22Rv1 (cell line): ENCODE results near the gene CPEB1.

Experiments
- H3K27ac ChIP-seq: fragments of 450-650 bp; 2 replicates; pipeline ENCODE4 v1.5.1; 2017
- ZFX ChIP-seq: fragments of 450-650 bp; IDR thresholded peaks from 2 replicates; pipeline ENCODE4 v1.6.1; 2017; ENCODE audit warnings: antibody characterized with exemption, borderline replicate concordance
- TF ChIP-seq, protein P1 (sequence below): fragments of 450-650 bp; IDR thresholded peaks from 2 replicates; pipeline ENCODE4 v1.5.1; 2017; ENCODE audit warnings: mild to moderate bottlenecking

The CPEB1 gene

DNA sequence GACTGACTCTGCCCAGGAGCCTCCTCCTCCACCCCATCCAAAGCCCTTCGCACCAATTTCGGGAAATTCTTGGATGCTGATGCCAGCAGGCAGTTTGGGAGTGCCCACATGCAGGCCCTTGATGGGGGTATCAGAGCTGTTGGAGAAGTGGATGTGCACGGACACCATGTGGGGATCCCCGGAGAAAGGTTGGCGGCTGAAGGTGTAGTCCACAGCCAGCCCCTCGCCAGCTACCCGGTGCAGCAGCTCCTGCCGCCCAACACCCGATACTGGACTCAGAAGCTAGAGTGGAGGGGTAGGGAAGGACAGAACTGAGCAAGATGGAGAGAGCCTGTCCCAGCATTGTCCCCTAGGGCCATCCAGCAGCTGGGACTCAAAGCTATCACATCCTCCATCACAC lies 15.5 kb upstream of the CPEB1 start:
- no peak overlapping the region for H3K27ac ChIP-seq
- TF ChIP-seq, protein P1, sequence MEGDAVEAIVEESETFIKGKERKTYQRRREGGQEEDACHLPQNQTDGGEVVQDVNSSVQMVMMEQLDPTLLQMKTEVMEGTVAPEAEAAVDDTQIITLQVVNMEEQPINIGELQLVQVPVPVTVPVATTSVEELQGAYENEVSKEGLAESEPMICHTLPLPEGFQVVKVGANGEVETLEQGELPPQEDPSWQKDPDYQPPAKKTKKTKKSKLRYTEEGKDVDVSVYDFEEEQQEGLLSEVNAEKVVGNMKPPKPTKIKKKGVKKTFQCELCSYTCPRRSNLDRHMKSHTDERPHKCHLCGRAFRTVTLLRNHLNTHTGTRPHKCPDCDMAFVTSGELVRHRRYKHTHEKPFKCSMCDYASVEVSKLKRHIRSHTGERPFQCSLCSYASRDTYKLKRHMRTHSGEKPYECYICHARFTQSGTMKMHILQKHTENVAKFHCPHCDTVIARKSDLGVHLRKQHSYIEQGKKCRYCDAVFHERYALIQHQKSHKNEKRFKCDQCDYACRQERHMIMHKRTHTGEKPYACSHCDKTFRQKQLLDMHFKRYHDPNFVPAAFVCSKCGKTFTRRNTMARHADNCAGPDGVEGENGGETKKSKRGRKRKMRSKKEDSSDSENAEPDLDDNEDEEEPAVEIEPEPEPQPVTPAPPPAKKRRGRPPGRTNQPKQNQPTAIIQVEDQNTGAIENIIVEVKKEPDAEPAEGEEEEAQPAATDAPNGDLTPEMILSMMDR: no peak
- no peak for TF ChIP-seq ZFX

DNA sequence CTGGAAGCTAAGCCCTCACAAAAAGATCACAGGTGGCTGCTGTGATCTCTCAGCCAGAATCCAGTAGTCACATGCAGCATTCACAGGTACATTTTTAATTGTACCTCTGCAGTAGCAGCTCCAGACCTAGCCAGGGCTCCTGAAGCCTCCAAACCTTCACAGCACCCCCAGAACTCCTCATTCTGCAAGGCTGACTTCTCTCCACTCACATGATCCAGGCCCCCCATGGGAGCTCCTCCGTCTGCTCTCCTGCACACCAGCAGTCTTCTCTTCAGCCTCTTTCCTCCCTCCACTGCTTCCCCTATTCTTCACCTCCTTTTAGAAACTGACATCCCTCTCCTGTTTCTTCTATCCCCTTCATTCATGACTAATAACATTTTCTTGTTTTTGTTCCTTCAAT lies 13.2 kb upstream of the CPEB1 start:
- H3K27ac ChIP-seq: no peak overlapping the region
- TF ChIP-seq, protein P1: no peak
- no peak for TF ChIP-seq ZFX

GRCh38 chr15:82656641-82657266 lies 9.6 kb upstream of the CPEB1 start:
- TF ChIP-seq, protein P1: no peak
- no peak for TF ChIP-seq ZFX

DNA sequence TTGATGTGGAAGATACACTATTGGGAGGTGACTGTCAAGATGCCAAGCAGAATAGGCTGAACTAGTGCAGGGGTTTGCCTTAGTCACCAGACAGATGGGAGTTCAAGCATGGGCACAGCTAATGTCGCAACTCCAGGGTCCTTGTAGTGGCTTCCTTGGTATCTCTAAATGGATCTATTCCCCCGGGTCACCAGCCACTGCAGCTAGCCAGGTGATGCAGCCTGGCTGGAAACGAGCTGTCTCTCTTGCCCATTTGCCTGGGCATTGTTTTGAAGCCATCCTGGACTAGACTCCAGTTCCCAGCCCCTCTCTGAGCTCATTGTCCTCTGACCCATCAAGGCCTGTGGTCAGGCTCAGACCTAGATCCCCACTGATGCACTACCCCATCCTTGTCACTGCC lies 8.4 kb upstream of the CPEB1 start:
- TF ChIP-seq ZFX: no peak
- TF ChIP-seq, protein P1: no peak
- H3K27ac ChIP-seq: no peak overlapping the region

More at GRCh38 chr15:82656641-82657266, 9.6 kb upstream of the CPEB1 start:
- H3K27ac ChIP-seq: no peak overlapping the region

GRCh38 chr15:82653483-82654168 lies 6.5 kb upstream of the CPEB1 start:
- H3K27ac ChIP-seq: no peak overlapping the region
- TF ChIP-seq ZFX: no peak
- TF ChIP-seq, protein P1: no peak

DNA sequence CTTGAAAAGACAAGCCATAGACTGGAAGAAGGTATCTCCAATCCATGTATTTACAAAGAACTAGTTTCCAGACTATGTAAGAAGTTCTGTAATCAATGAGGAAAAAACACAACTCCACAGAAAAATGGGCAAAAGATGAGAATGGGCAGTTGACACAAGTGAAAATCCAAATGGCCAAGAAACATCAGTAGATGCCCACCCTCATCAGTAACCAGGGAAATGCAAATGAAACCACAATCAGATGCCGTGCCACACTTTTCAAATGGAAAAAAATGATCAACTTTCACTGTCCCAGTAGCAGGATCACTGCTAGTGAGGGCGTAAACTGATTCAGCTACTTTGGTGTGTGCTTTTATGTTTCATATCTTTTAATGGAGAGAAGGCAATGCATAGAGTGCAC lies 4.5 kb upstream of the CPEB1 start:
- TF ChIP-seq ZFX: no peak
- TF ChIP-seq, protein P1: no peak

GRCh38 chr15:82650046-82650670 lies 3.0 kb upstream of the CPEB1 start:
- H3K27ac ChIP-seq: no peak overlapping the region
- TF ChIP-seq ZFX: no peak
- TF ChIP-seq, protein P1: no peak

More for the DNA sequence above, 4.5 kb upstream of the CPEB1 start:
- no peak overlapping the region for H3K27ac ChIP-seq
